GM18505 (cell line): ENCODE data around the gene TSACC.
"Not testable (repeated sequence)": the region's sequence is repeated elsewhere in the genome, so short reads cannot be mapped to it uniquely, and the experiment has no call there.

Source experiments
- ATAC-seq: cut with Tn5 transposase; IDR thresholded peaks from one replicate; pipeline ENCODE4 v1.9.1; 2021; ENCODE audit not compliant: unreplicated experiment
- POLR2A ChIP-seq: IDR thresholded peaks from 4 replicates; pipeline ENCODE4 v1.6.1; 2011; ENCODE audit warnings: borderline replicate concordance; ENCODE audit not compliant: insufficient read depth, insufficient read length; ENCODE audit errors: extremely low read depth

Gene TSACC

GRCh38 chr1:156338180-156338976, at the start of gene TSACC, which contains the start of gene CCT3:
Gene TSACC, plus strand, starts transcription at chr1:156338526. Its CDS starts 1,232 bp downstream, at chr1:156339758.
Gene CCT3, minus strand, starts transcription at chr1:156338292. Its CDS starts 108 bp downstream, at chr1:156338184.
- peak; percentile 93 for TF ChIP-seq POLR2A
- peak; percentile 87 for ATAC-seq

GRCh38 chr1:156289857-156290256, 48.5 kb upstream of the TSACC start:
- no peak for TF ChIP-seq POLR2A

DNA sequence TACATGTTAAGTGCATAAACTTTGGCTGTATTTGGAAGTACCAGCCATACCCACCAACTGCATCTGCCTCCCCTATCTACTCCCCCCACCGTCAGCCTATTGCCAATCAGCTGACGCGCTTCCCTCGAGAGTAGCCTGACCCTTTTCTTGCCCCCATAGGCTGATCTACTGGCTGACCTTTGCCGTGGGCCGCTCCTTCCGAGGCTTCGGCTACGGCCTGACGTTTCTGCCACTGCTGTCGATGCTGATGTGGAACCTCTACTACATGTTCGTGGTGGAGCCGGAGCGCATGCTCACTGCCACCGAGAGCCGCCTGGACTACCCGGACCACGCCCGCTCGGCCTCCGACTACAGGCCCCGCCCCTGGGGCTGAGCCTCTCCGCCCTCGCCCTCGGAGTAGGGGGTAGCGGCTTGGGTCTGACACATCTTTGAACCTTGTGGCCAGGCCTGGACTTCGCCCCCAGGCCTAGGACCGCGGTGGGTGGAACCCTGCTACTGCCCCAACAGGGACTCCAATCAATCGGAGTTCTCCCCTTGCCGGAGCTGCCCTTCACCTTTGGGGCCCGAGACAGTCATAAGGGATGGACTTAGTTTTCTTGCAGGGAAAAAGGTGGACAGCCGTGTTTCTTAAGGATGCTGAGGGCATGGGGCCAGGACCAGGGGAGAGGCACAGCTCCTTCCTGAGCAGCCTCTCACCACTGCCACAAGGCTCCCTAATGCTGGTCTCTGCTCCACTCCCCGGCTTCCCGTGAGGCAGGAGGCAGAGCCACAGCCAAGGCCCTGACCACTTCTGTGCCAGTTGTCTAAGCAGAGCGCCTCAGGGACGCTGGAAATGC, 46.9 kb upstream of the TSACC start:
- no peak for ATAC-seq
- no peak for TF ChIP-seq POLR2A

More at GRCh38 chr1:156289857-156290256, 48.5 kb upstream of the TSACC start:
- no peak for ATAC-seq

DNA sequence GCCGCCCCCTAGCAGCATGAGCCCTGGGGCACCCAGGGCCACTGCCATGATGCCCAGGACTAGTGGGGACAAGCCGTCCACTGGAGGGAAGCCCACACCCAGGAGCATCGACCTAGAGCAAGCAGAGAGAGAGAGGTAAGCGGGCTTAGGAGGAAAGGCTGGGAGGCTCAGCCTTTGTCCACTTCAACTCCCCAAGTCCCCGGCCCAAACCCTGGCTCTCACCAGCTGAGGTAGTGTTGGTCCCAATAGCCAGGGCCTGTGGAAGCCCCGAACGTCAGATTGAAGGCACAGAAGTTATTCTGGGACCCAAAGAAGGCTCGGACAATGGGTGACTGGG, 45.3 kb upstream of the TSACC start:
- no peak for TF ChIP-seq POLR2A
- no peak for ATAC-seq

DNA sequence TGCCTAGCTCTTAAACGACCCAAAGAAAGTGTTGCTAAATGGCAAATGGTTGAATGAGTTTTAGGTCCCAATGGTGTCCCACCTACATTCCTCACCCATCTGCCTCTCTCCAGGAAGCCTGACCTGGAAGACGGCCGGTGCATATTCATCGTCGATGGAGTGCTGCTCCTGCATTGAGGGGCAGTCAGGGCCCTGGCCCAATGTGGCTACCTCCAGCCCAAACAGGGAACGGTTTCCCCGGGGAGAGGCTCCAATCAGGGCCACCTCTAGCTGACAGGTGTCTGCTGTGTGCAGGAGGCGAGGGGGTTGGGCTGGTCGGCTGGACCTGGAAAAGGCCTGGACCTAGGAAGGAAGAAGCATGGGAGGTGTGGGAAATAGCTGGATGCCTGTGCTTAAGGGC, 44.4 kb upstream of the TSACC start:
- ATAC-seq: no peak
- TF ChIP-seq POLR2A: no peak

- TF ChIP-seq POLR2A: peak; percentile 82
- no peak for ATAC-seq
These were observed 42.9 kb upstream of the TSACC start, which contains the start of gene GLMP for GRCh38 chr1:156295391-156295947. Gene GLMP, minus strand, starts transcription at chr1:156295679. Its CDS starts 34 bp downstream, at chr1:156295645.

DNA sequence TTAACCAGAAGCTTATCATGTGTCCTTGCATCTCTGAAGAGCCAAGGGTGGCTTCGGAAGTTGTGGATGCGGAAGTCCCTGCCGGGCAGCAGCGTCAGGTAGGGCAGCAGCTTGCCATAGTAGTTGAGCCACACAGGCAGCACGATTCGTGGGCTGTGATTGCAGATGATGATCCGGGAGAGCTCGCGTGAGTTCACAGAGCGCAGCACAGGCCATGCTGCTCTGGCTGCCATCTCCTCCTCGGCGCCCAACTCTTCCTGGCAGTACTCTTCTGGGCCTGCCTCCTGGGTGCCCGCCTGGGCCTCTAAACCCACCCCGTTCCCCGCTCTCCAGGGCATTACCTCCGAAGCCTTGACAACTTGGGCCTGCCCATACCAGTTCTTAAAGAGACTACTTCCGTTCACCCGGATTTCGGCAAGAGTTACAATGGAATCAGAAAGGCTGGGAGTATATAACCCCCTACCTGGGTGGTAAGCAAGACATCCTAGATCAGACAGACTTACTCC, 39.4 kb upstream of the TSACC start, which contains the start of gene VHLL:
Gene VHLL (minus strand): TSS at position 456 of the 506 bp plus-strand sequence. CDS start 118 bp downstream, at position 338.
- no peak for ATAC-seq
- no peak for TF ChIP-seq POLR2A

DNA sequence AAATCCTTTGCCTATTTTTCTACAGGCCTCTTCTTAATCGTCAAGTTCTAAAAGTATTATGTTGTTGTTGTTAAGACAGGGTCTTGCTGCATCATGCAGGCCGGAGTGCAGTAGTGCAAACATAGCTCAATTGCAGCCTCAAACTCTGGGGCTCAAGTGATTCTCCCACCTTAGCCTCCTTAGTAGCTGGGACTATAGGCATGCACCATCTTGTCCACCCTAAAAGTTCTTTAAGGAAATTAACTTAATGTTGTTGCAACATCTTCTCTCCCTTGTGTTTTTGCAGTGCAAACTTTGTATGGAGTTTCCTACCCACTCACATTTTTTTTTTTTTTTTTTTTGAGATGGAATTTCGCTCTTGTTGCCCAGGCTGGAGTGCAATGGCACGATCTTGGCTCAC, 35.1 kb upstream of the TSACC start:
- no peak for TF ChIP-seq POLR2A
- no peak for ATAC-seq

DNA sequence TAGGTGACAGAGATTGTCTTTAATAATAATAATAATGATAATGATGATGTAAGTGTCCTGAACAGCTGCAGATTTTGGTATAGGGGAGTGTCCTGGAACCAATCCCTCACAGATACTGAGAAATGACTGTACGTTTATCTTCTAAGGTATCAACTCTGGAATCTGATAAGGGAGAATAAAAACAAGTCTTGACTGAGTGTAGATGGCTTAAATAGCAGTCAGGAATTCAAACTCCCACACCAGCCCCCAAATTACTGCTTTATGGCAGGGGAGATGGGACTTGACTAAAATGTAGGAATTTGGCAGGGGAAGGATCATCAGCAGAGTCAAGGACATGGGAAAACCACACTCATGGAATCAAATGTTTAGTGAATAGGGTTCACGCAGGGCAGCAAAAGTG, 33.1 kb upstream of the TSACC start:
- no peak for TF ChIP-seq POLR2A
- no peak for ATAC-seq

DNA sequence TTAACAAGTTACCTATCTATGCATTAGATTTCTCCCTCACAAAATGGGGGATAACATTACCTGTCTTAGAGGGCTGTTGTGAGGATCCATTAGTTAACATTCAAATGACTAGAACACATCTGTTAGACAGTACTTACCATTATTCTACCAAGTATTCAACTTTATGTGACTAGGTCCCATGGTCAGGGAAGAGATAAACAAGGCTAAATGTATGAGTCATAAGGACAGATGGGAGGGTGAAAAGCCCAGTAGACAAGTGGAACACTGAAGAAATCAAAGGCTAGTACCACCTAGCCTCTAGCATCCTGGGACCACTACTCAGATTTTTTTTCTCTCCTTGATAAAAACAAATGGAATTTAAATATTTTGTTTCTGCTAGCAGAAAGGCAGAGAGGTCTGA, 30.2 kb upstream of the TSACC start:
- no peak for TF ChIP-seq POLR2A
- no peak for ATAC-seq

DNA sequence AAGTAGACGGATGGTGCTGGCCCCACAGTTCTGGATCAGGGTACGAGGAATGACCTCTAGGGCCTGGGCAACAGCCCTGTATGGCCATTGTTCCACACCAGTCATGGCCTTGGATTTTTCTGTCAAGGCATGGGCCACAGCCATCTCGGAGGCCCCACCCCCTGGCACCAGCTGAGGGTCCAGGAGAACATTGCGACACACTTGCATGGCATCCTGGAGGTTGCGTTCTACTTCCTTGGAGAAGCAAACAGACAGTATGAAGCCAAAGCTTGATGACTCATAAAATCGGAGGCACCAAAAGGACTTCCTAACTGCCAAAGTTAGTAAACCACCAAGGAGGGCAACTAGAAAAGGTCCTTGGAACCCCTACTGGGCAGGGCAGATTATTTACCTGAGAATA, 27.4 kb upstream of the TSACC start:
- no peak for ATAC-seq
- TF ChIP-seq POLR2A: no peak

GRCh38 chr1:156316909-156317308, 21.4 kb upstream of the TSACC start:
- TF ChIP-seq POLR2A: no peak
- no peak for ATAC-seq

DNA sequence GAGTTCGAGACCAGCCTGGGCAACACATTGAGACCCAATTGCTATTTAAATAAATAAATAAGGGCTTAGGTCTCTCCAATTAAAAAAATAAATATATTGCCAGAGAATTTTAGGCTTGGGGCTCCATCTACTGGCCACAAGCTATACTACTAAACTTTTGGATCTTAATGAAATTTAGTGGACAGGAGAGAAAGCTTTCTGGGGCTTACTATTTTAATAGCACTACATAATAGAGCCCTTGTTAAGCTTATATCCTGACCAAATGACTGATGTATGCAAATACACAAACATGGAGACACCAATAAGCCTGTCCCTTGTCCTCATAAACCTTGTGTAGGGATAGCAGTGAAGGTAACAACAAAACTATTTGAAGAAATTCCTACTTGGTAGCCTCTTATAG, 18.7 kb upstream of the TSACC start:
- TF ChIP-seq POLR2A: no peak
- no peak for ATAC-seq

GRCh38 chr1:156320560-156320959, 17.8 kb upstream of the TSACC start:
- TF ChIP-seq POLR2A: no peak
- no peak for ATAC-seq

DNA sequence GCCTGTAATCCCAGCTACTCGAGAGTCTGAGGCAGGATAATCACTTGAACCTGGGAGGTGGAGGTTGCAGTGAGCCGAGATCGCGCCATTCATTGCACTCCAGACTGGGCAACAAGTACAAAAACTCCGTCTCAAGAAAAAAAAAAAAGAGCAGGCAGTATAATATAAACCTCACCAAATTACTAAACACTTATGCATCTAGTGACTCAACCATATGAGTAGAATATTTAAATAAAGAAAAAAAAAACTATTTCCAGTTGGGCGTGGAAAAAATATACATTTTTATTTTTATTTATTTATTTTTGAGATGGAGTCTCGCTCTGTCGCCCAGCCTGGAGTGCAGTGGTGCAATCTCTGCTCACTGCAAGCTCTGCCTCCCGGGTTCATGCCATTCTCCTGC, 15.1 kb upstream of the TSACC start:
- ATAC-seq: not testable (repeated sequence)
